Liver (tissue), 9 donors: ENCODE results near the gene DISC1. TPM values are rescaled to one million over a fixed set of nuclear protein-coding genes. Genes with fewer than 3 reads are reported as not detected.

ENCODE experiments used
- DNase-seq: peaks from one replicate; pipeline ENCODE4 v3.0.0-alpha.2; 2017; ENCODE audit warnings: low spot score
- H3K27ac ChIP-seq, 2 donors: one replicate each; pipeline ENCODE4 v1.7.0; 2013; ENCODE audit warnings: inconsistent platforms in 2 of 2, low read length in 2 of 2, control low read depth in 1 of 2, low read depth in 1 of 2, mild to moderate bottlenecking in 1 of 2
- H3K27me3 ChIP-seq, 4 donors: one replicate each; pipeline versions ENCODE4 v1.6.1 to v1.7.0; 2013; ENCODE audit warnings: low read length in 3 of 4, inconsistent platforms in 1 of 4, mild to moderate bottlenecking in 1 of 4, moderate library complexity in 1 of 4; ENCODE audit not compliant: control insufficient read depth in 4 of 4, insufficient read depth in 4 of 4
- H3K36me3 ChIP-seq, 4 donors: one replicate each; pipeline versions ENCODE4 v1.6.1 to v1.7.0; 2013; ENCODE audit warnings: low read length in 3 of 4, mild to moderate bottlenecking in 3 of 4, low read depth in 1 of 4, moderate library complexity in 1 of 4; ENCODE audit not compliant: control insufficient read depth in 4 of 4, insufficient read depth in 3 of 4
- H3K4me1 ChIP-seq, 4 donors: one replicate each; pipeline versions ENCODE4 v1.6.1 to v1.7.0; 2013; ENCODE audit warnings: low read length in 3 of 4, mild to moderate bottlenecking in 3 of 4, moderate library complexity in 1 of 4; ENCODE audit not compliant: control insufficient read depth in 4 of 4, insufficient read depth in 4 of 4
- H3K4me3 ChIP-seq, 3 donors: one replicate each; pipeline versions ENCODE4 v1.6.1 to v1.7.0; 2013; ENCODE audit warnings: low read length in 3 of 3, control low read depth in 1 of 3, low read depth in 1 of 3, mild to moderate bottlenecking in 1 of 3
- H3K9ac ChIP-seq, 2 donors: one replicate each; pipeline ENCODE4 v1.7.0; 2013; ENCODE audit warnings: low read length in 2 of 2, mild to moderate bottlenecking in 2 of 2, moderate library complexity in 2 of 2, control low read depth in 1 of 2, low read depth in 1 of 2
- H3K9me3 ChIP-seq, 4 donors: one replicate each; pipeline versions ENCODE4 v1.6.1 to v1.7.0; 2013; ENCODE audit warnings: low read length in 3 of 4; ENCODE audit not compliant: control insufficient read depth in 4 of 4
- CTCF ChIP-seq: fragments of 150-350 bp; IDR thresholded peaks from 2 replicates; pipeline ENCODE4 v1.5.1; 2017; ENCODE audit warnings: improper control_type of control experiment, low read depth, low read length; ENCODE audit not compliant: missing input control
- EGR1 ChIP-seq, 2 donors: IDR thresholded peaks; 2 replicates each; pipeline ENCODE4 v1.6.1; 2016 to 2018; ENCODE audit warnings: antibody characterized with exemption in 2 of 2, low read depth in 2 of 2
- FOXA1 ChIP-seq: IDR thresholded peaks from 2 replicates; pipeline ENCODE4 v1.6.1; 2016; ENCODE audit warnings: antibody characterized with exemption
- FOXA2 ChIP-seq: IDR thresholded peaks from 2 replicates; pipeline ENCODE4 v1.6.1; 2016; ENCODE audit warnings: antibody characterized with exemption
- GABPA ChIP-seq, 2 donors: IDR thresholded peaks in 1 of 2; conservative IDR thresholded peaks in 1 of 2; 2 replicates each; pipeline ENCODE4 v1.6.1; 2016; ENCODE audit warnings: antibody characterized with exemption in 2 of 2, mild to moderate bottlenecking in 1 of 2, moderate library complexity in 1 of 2
- HNF4A ChIP-seq, 2 donors: conservative IDR thresholded peaks; 2 replicates each; pipeline ENCODE4 v1.6.1; 2016; ENCODE audit warnings: antibody characterized with exemption in 2 of 2, mild to moderate bottlenecking in 2 of 2
- HNF4G ChIP-seq: IDR thresholded peaks from 2 replicates; pipeline ENCODE4 v1.6.1; 2016; ENCODE audit warnings: antibody characterized with exemption
- JUND ChIP-seq, 2 donors: IDR thresholded peaks; 2 replicates each; pipeline ENCODE4 v1.6.1; 2016; ENCODE audit warnings: antibody characterized with exemption in 2 of 2
- MAX ChIP-seq: IDR thresholded peaks from 2 replicates; pipeline ENCODE4 v1.6.1; 2016; ENCODE audit warnings: antibody characterized with exemption
- NR2F2 ChIP-seq: IDR thresholded peaks from 2 replicates; pipeline ENCODE4 v1.6.1; 2016; ENCODE audit warnings: antibody characterized with exemption
- RAD21 ChIP-seq, 2 donors: IDR thresholded peaks; 2 replicates each; pipeline ENCODE4 v1.6.1; 2016; ENCODE audit warnings: antibody characterized with exemption in 2 of 2, mild to moderate bottlenecking in 2 of 2
- REST ChIP-seq: IDR thresholded peaks from 2 replicates; pipeline ENCODE4 v1.6.1; 2016; ENCODE audit warnings: antibody characterized with exemption, mild to moderate bottlenecking
- RXRA ChIP-seq, 2 donors: IDR thresholded peaks; 2 replicates each; pipeline ENCODE4 v1.6.1; 2017 to 2018; ENCODE audit warnings: antibody characterized with exemption in 2 of 2, mild to moderate bottlenecking in 1 of 2
- SP1 ChIP-seq: IDR thresholded peaks from 2 replicates; pipeline ENCODE4 v1.6.1; 2018; ENCODE audit warnings: antibody characterized with exemption, mild to moderate bottlenecking
- TAF1 ChIP-seq: conservative IDR thresholded peaks from 2 replicates; pipeline ENCODE4 v1.6.1; 2016; ENCODE audit warnings: antibody characterized with exemption, mild to moderate bottlenecking
- YY1 ChIP-seq: IDR thresholded peaks from 2 replicates; pipeline ENCODE4 v1.6.1; 2016; ENCODE audit warnings: antibody characterized with exemption, mild to moderate bottlenecking
- WGBS: extraction: QIAGEN DNeasy Blood & Tissue Kit; methylation state at CpG from one replicate; pipeline ENCODE4 v1.1.7; 2013; 5-methylcytosine and 5-hydroxymethylcytosine counted together
- polyA plus RNA-seq, 2 donors: library from polyadenylated mRNA; stranded (reverse) in 1 of 2; unstranded in 1 of 2; fragments of 200-250 nt in 1 of 2; fragments of >200 nt in 1 of 2; fragmentation: Nextera tagmentation in 1 of 2; extraction: Ambion mirVana in 1 of 2; gene quantifications; one replicate each; pipeline versions ENCODE4 v1.2.1 to v1.2.3, GENCODE V29; 2013 to 2015
- total RNA-seq, 2 donors: library from RNA; depleted of rRNA; stranded (reverse); fragments of >200 nt; gene quantifications; one replicate each; pipeline ENCODE4 v1.2.3, GENCODE V29; 2014
- donor health status: healthy.
- donor health status: healthy.
- donor health status: healthy.
- donor health status: healthy.
- donor health status: healthy.

Gene DISC1
- total and polyA plus RNA-seq, 4 donors, result 0.45 to 6.3 (median 2.3) TPM

- TF ChIP-seq CTCF, result no peak
Measured at GRCh38 chr1:231951374-231951773, 324.8 kb downstream of the DISC1 start (continued).

- Histone ChIP-seq H3K9ac (no peak overlapping the region), H3K4me1 (no peaks in the 10 kb centered on the region), H3K27ac (no peak overlapping the region), H3K9me3 (peaks cover 0 to 3% (median 2%) of the 10 kb centered on the region in 4 donors), H3K4me3 (no peak overlapping the region), H3K27me3 (no peaks in the 10 kb centered on the region), H3K36me3 (no peaks in the 10 kb centered on the region)
- DNase-seq, result no peak
- 67% methylated on average over 1 of the region's 1 CpG for WGBS
- TF ChIP-seq GABPA (IDR thresholded peaks at IDR 0.05 in 1 of 2, conservative IDR thresholded peaks at IDR 0.05 in 1 of 2), result no peak
- TF ChIP-seq JUND (IDR thresholded peaks at IDR 0.05), result no peak
- no peak for TF ChIP-seq YY1
- no peak for TF ChIP-seq NR2F2
- TF ChIP-seq FOXA2, result no peak
- TF ChIP-seq SP1, result no peak
- TF ChIP-seq HNF4G, result no peak
- no peak for TF ChIP-seq FOXA1
- no peak for TF ChIP-seq HNF4A (conservative IDR thresholded peaks at IDR 0.05)
- TF ChIP-seq TAF1, result no peak
- no peak for TF ChIP-seq RXRA (IDR thresholded peaks at IDR 0.05)
- no peak for TF ChIP-seq CTCF
- TF ChIP-seq EGR1 (IDR thresholded peaks at IDR 0.05; ENCODE audit: low read depth in 2 of 2), result no peak
Measured at GRCh38 chr1:231952154-231952553, 325.6 kb downstream of the DISC1 start.

GRCh38 chr1:231953660-231954059 lies 327.1 kb downstream of the DISC1 start:
- DNase-seq, result no peak
- 84% methylated on average over 6 of the region's 6 CpGs for WGBS

More at GRCh38 chr1:231953660-231954059, 327.1 kb downstream of the DISC1 start:
- no peaks in the 10 kb centered on the region for H3K4me1 ChIP-seq
- no peaks in the 10 kb centered on the region for H3K27me3 ChIP-seq
- H3K9me3 ChIP-seq, result peaks cover 0 to 4% (median 2%) of the 10 kb centered on the region in 4 donors
- no peak overlapping the region for H3K4me3 ChIP-seq
- H3K9ac ChIP-seq, result no peak overlapping the region
- H3K36me3 ChIP-seq, result no peaks in the 10 kb centered on the region
- no peak for TF ChIP-seq MAX
- TF ChIP-seq FOXA1, result no peak
- TF ChIP-seq RAD21 (IDR thresholded peaks at IDR 0.05), result no peak
- TF ChIP-seq EGR1 (IDR thresholded peaks at IDR 0.05; ENCODE audit: low read depth in 2 of 2), result no peak
- TF ChIP-seq YY1, result no peak
- no peak for TF ChIP-seq REST
- H3K27ac ChIP-seq, result no peak overlapping the region
